Activated T-cell treated with anti-CD3 and anti-CD28 coated beads for 48 hours (primary cell): ENCODE results near the gene NAB2.
"Not testable (repeated sequence)": the region's sequence is repeated elsewhere in the genome, so short reads cannot be mapped to it uniquely, and the experiment has no call there.

Experiments
- DNase-seq: peaks from one replicate; pipeline ENCODE4 v3.0.0-alpha.2; 2020; ENCODE audit warnings: low read depth

The NAB2 gene

DNA sequence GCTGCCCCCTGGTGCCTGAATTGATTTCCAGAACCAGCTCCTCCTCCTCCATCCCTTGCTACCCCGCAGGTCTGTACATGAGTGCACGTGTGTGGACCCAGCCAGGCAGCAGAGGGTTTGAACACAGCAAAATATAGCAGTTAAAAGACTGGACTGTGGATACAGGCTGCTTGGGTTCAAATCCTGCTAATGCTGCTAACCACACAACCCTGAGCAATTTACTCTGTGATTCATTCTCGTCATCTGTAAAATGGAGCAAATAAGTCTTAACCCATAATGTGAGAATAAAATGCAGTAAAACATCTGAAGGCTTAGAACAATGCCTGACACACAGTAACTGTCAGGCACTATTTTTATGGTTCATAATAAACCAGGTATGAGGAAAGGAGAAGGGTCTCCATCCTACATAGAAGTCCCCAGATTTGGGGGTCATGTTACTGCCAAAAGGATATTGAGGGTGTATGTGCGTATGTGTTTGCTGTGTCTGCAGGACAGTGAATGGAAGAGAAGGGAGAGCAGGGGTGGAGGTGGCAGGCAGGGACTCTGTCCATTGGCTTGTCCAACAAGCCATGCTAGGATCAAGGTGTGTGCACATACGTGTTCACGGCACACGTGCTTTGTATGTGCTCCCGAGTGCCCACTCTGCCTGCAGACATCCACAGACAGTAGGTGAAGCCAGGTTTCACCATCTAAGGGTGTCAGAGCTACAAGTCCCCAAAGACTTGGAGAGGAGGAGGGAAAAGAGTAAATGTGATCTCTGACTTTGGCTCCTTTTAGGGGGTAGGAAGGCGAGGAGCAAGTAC, 23.8 kb downstream of the NAB2 start:
- DNase-seq = no peak

- no peak for DNase-seq
Observed at GRCh38 chr12:57116580-57117281, 27.8 kb downstream of the NAB2 start.

DNA sequence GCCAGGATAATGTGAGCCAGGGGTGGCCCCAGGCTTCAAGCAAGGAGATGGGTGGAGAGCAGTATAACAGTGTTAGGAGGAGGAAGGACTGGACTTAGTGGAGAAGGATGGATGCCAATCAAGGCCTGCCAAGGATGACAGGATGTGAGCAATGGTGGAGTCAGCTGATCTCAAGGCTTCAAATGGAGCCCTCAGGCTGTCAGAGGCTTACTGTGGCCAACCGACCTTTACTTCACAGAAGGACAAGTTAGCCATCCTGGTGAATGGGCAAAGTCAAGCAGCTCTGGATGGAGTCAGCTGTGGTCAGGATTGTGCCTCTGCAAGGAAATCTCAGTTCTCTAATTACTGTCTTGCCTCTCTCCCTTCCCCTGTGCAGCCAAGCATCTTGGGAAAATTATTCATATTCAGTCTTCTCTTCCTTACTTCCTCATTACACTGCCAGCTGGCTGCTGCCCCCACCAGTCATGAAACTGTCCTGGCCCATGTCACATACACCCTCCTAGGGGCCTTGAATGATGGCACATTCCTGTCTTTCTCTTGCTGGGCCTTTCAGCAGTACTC, 29.9 kb downstream of the NAB2 start:
- DNase-seq = no peak

DNA sequence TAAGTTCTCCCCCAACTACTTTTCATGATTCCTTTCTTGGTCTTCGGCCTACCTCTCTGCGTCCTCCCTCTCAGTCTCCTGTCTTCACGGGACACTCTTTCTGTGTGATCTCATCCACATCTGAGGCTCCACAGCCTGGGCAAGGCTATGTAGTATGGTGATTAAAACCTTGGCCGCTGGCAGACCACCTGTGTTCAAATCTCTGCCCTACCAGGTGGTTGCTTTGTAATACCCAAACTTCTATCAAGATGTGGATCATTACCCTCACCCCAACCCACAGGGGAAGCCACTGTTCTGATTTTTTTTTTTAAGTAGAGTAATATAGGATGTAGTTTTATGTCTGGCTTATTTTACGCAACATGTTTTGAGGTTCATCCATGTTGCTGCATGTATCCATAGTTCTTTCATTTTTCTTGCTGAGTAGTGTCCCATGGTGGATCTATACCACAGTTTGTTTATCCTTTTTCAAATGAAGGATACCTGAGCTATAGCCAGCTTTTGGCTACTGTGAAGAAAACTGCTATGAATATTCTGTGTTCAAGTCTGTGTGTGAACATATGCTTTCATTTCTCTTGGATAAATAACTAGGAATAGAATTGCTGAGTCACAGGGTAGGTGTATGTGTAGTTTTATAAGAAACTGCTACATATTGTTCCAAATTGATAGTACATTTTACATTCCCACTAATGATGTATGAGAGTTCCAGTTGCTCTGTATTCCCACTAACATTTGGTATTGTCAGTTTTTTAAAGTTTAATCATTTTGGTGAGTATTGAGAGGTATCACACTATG, 30.6 kb downstream of the NAB2 start:
- DNase-seq = no peak

DNA sequence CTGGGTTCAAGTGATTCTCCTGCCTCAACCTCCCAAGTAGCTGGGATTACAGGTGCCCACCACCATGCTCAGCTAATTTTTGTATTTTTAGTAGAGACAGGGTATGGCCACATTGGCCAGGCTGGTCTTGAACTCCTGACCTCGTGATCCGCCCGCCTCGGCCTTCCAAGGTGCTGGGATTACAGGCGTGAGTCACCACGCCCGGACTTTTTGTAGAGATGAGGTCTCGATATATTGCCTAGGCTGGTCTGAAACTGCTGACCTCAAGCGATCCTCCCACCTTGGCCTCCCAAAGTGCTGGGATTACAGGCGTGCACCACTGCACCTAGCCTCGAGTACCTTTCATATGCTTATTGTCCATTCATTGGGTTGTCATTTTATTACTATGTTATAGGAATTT, 31.8 kb downstream of the NAB2 start:
- DNase-seq = not testable (repeated sequence)

DNA sequence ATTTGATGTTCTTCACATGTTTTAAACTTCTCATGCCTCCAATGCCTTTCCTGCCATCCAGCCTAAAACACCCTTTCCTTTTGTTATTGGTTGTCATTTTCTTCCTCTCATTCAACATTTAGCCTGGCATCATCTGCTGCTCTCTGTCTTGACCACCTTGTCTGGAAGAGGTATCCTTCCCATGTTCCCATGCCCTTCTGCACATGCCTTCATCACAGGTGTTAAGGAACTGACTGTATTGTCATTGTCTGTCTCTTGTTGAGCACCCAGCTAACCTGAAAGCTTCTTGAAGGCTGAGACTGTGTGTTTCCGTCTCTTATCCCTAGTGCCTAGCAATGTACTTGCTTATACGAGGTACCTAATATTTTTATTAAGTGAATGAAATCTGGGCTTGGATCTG, 34.9 kb downstream of the NAB2 start:
- no peak for DNase-seq

- peak; percentile 64 for DNase-seq
Observed at GRCh38 chr12:57124261-57124877, 35.5 kb downstream of the NAB2 start.

- no peak for DNase-seq
Observed at GRCh38 chr12:57126061-57126460, 37.1 kb downstream of the NAB2 start.

GRCh38 chr12:57126561-57126960, 37.6 kb downstream of the NAB2 start:
- DNase-seq = no peak

- DNase-seq = peak; percentile 36
Observed at GRCh38 chr12:57127101-57127725, 38.3 kb downstream of the NAB2 start.

DNA sequence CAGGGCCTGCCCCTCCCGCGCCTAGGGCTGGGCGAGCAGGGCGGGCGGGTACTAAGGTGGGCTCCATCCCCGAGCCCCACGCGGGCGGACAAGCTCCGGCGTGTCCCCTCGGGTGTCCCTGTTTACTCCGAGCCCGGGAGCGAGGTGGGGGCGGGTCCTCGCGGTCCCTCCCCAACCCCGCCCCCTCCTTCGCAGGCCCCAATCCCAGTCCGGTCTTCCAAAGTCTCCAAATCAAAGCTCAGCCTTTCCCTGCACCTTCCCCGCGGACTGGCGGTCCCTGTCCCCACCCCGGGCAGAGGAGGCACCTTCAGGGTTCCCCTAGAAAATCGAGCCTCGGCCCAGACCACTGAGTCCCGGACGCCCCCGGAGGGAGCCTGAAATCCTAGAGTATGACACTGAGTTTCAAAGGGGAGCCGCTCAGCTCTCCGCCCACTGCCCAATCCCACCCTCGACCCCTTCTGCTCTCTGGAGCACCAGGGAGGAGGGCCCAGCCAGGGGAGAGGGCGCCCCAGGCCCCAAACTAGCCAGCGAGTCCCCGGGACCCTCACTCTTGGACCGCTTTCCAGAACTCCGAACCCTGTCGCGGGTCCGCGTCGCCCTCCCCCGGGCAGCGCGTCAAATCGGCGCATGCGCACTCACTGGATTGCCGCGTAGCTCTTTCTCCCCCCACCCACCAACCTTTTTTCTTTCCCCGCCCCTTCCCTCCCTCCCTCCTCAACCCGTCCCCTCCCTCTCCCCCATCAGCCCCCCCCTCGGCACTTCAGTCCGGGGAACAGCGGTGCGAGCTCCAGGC, 39.0 kb downstream of the NAB2 start, which contains the start of gene LRP1:
TSS of gene LRP1 (plus strand) at position 758 of the 793 bp plus-strand sequence. CDS start 482 bp downstream, outside the sequence.
- DNase-seq = peak; percentile 69

DNA sequence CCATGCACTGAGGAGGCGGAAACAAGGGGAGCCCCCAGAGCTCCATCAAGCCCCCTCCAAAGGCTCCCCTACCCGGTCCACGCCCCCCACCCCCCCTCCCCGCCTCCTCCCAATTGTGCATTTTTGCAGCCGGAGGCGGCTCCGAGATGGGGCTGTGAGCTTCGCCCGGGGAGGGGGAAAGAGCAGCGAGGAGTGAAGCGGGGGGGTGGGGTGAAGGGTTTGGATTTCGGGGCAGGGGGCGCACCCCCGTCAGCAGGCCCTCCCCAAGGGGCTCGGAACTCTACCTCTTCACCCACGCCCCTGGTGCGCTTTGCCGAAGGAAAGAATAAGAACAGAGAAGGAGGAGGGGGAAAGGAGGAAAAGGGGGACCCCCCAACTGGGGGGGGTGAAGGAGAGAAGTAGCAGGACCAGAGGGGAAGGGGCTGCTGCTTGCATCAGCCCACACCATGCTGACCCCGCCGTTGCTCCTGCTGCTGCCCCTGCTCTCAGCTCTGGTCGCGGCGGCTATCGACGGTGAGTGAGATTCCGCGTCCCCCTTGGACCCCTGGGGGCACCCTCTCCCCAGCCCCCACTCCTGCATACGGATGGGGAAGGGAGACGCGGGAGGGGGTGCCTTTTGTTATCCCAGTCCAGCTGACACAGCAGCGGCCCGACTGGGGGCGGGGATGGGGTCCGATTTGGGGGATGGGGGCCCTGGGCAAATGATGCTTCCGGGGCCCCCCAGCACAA, 39.8 kb downstream of the NAB2 start:
- DNase-seq = no peak

GRCh38 chr12:57129321-57129842, 40.5 kb downstream of the NAB2 start:
- DNase-seq = no peak

GRCh38 chr12:57129889-57130288, 41.0 kb downstream of the NAB2 start:
- no peak for DNase-seq

DNA sequence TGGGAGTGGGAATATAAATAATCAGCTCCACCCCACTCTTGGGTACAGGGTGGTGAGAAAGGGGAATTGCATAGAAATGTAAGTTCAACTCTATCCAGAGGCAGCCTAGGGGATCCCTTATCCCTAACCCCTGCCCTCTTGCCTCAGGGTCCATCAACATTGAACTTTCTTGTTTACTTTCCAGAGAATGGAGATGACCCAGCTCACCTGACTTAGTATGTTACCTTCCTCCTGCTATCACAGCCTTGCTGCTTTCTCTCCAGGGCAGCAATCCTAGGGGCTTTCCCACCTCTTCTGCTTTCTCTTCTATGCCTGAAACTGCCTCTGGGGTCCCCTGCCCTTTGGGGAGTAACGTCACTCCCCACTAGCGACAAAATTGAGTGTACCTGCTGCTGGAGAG, 42.0 kb downstream of the NAB2 start:
- DNase-seq = no peak

DNA sequence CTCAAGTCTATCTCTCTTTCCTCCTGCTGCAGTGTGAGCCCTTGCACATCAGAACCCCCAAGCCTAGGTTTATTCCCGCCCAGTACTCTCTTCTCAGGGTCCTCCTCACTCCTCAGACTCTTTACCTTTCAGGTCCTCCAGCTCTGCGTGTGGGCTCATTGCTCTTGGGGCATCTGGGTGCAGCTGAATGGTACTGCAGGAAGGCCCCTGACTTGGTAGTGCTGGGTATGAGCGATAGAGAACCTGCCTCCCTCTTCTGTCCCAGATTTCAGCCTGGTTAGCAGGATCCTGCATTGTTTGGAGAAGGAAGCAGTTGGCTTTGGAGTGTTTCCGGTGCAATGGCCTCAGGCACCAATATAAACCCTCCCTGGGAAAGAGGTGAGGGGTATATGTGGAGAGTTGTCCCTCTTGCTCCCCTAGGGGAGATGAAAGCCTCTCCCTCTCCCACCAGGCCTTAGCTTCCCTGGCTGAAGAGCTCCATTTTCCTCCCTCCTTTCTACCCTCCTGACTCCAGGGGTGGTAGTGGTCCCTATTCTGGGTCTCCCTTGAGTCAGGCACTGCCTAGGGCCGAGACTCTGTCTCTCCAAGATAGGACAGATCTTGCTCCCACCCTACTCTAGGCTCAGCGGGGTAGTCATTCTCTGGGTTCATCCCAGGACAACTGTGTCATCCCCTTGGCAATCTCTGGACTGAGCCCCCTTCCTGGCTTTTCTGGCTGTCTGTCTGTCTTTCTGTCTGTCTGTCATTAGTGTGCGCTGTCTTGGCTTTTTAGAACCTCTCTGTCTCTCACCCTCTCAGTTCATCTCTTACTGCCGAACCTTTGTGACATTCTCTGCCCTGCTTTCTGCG, 43.2 kb downstream of the NAB2 start:
- no peak for DNase-seq

DNA sequence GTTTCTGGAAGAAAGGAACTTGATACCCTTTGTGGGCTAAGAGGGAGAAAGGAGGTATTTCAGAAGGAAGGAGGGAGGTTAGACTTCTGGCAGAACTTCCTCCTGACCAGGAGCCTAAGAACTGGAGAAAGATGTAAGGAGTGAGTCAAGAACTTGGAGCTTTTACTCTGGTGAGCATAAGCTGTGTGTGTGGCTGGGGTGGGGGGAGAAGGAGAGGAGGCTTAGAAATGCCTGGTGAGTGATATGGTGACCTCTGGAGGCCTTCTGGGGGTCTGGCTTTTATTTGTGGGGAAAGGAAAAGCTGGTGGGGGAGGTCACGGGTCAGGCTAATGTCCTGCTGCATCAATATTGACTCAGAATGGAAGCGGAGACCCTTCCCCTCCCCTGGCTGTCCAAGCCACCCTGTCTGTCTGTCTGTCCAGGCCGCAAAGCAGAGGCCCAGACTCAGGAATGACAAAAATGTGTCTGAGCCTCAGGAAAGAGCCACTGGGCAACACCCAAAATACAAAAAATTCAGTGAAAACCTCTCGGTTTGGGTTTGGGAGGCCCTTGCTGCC, 44.2 kb downstream of the NAB2 start:
- DNase-seq = no peak

DNA sequence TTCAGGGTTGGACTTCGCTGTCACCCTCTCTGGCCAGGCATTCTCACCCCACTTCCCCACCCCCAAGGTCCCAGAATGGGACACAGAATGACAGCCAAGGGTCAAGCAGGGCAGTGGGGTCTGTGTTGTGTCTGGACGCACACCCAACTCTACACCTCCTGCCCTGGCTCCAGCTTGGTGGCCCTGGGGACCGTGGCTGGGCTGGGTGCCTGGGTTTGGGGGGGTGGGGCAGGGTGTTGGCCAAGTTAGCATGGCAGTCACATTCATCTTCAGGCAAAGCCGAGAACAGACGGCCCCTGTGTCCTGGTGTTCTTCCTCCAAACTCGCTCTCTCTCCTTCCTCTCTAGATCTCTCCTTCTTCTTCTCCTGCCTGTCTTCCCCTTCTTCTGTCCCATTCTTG, 45.0 kb downstream of the NAB2 start:
- DNase-seq = no peak
